ENCODE measurements around the gene CASK. TPM values are rescaled to one million over a fixed set of nuclear protein-coding genes. Genes with fewer than 3 reads are reported as not detected.
A peak's percentile ranks its signal among the peaks of the same experiment; 100 is the strongest.

CASK gene
- total RNA-seq (2014; rRNA removed; shearing (Covaris generic); ENCODE audit: low replicate concordance): 10.9 and 21.8 TPM in 2 replicates

GRCh38 chrX:41923211-41923977 is at the start of gene CASK:
Gene CASK (minus strand): TSS chrX:41923554. CDS start chrX:41922988, 566 bp downstream.
- Histone ChIP-seq H3K36me3 (no peaks in the 10 kb centered on the region), H3K4me3 (peak within 1 kb of the TSS; percentile 62), H3K27me3 (no peaks in the 10 kb centered on the region), H3K9me3 (no peaks in the 10 kb centered on the region)
- peak; percentile 88 for DNase-seq

- no peaks in the 10 kb centered on the region for H3K27me3 ChIP-seq
- no peaks in the 10 kb centered on the region for H3K36me3 ChIP-seq
- no peaks in the 10 kb centered on the region for H3K9me3 ChIP-seq
- no peak for DNase-seq
- H3K4me3 ChIP-seq: no peak overlapping the region
Measured at GRCh38 chrX:41971346-41971745, 48.0 kb upstream of the CASK start.

- no peak overlapping the region for H3K4me3 ChIP-seq
- H3K9me3 ChIP-seq: no peaks in the 10 kb centered on the region
- H3K27me3 ChIP-seq: no peaks in the 10 kb centered on the region
- H3K36me3 ChIP-seq: no peaks in the 10 kb centered on the region
- no peak for DNase-seq
Measured at GRCh38 chrX:41970419-41970818, 47.1 kb upstream of the CASK start.

GRCh38 chrX:41963348-41963747 is 40.0 kb upstream of the CASK start:
- H3K9me3 ChIP-seq: no peaks in the 10 kb centered on the region
- no peaks in the 10 kb centered on the region for H3K36me3 ChIP-seq
- H3K4me3 ChIP-seq: no peak overlapping the region
- DNase-seq: no peak
- H3K27me3 ChIP-seq: no peaks in the 10 kb centered on the region

GRCh38 chrX:41960142-41960541 is 36.8 kb upstream of the CASK start:
- H3K4me3 ChIP-seq: no peak overlapping the region
- no peak for DNase-seq

GRCh38 chrX:41958861-41959260 is 35.5 kb upstream of the CASK start:
- no peaks in the 10 kb centered on the region for H3K9me3 ChIP-seq
- no peak overlapping the region for H3K4me3 ChIP-seq
- DNase-seq: no peak
- no peaks in the 10 kb centered on the region for H3K36me3 ChIP-seq
- H3K27me3 ChIP-seq: no peaks in the 10 kb centered on the region

More at GRCh38 chrX:41960142-41960541, 36.8 kb upstream of the CASK start:
- Histone ChIP-seq H3K36me3 (no peaks in the 10 kb centered on the region), H3K27me3 (no peaks in the 10 kb centered on the region), H3K9me3 (no peaks in the 10 kb centered on the region)

GRCh38 chrX:41956027-41956426 is 32.7 kb upstream of the CASK start:
- DNase-seq: no peak
- no peaks in the 10 kb centered on the region for H3K9me3 ChIP-seq
- no peaks in the 10 kb centered on the region for H3K36me3 ChIP-seq
- H3K4me3 ChIP-seq: no peak overlapping the region
- H3K27me3 ChIP-seq: no peaks in the 10 kb centered on the region

- no peaks in the 10 kb centered on the region for H3K27me3 ChIP-seq
- no peak for DNase-seq
- H3K9me3 ChIP-seq: no peaks in the 10 kb centered on the region
- no peak overlapping the region for H3K4me3 ChIP-seq
- H3K36me3 ChIP-seq: no peaks in the 10 kb centered on the region
Measured at GRCh38 chrX:41952102-41952501, 28.7 kb upstream of the CASK start.

- no peak for DNase-seq
Measured at GRCh38 chrX:41946989-41947612, 23.7 kb upstream of the CASK start.

GRCh38 chrX:41946235-41946634 is 22.9 kb upstream of the CASK start:
- H3K9me3 ChIP-seq: no peaks in the 10 kb centered on the region
- DNase-seq: no peak

More at GRCh38 chrX:41946989-41947612, 23.7 kb upstream of the CASK start:
- H3K36me3 ChIP-seq: no peaks in the 10 kb centered on the region
- no peak overlapping the region for H3K4me3 ChIP-seq
- H3K9me3 ChIP-seq: no peaks in the 10 kb centered on the region
- no peaks in the 10 kb centered on the region for H3K27me3 ChIP-seq

GRCh38 chrX:41935832-41936231 is 12.5 kb upstream of the CASK start:
- no peaks in the 10 kb centered on the region for H3K9me3 ChIP-seq
- H3K4me3 ChIP-seq: no peak overlapping the region
- H3K27me3 ChIP-seq: no peaks in the 10 kb centered on the region
- DNase-seq: no peak
- H3K36me3 ChIP-seq: no peaks in the 10 kb centered on the region

More at GRCh38 chrX:41946235-41946634, 22.9 kb upstream of the CASK start:
- Histone ChIP-seq H3K36me3 (no peaks in the 10 kb centered on the region), H3K27me3 (no peaks in the 10 kb centered on the region), H3K4me3 (no peak overlapping the region)

GRCh38 chrX:41933546-41933945 is 10.2 kb upstream of the CASK start:
- no peaks in the 10 kb centered on the region for H3K27me3 ChIP-seq
- H3K9me3 ChIP-seq: no peaks in the 10 kb centered on the region
- H3K36me3 ChIP-seq: no peaks in the 10 kb centered on the region
- no peak for DNase-seq
- H3K4me3 ChIP-seq: no peak overlapping the region

- no peak for DNase-seq
- H3K4me3 ChIP-seq: no peak overlapping the region
- no peaks in the 10 kb centered on the region for H3K27me3 ChIP-seq
- no peaks in the 10 kb centered on the region for H3K9me3 ChIP-seq
- no peaks in the 10 kb centered on the region for H3K36me3 ChIP-seq
Measured at GRCh38 chrX:41932885-41933284, 9.5 kb upstream of the CASK start.

- Histone ChIP-seq H3K27me3 (no peaks in the 10 kb centered on the region), H3K4me3 (no peak overlapping the region), H3K36me3 (no peaks in the 10 kb centered on the region), H3K9me3 (no peaks in the 10 kb centered on the region)
- no peak for DNase-seq
Measured at GRCh38 chrX:41931591-41931990, 8.2 kb upstream of the CASK start.

- DNase-seq: peak; percentile 4
- no peaks in the 10 kb centered on the region for H3K27me3 ChIP-seq
- H3K36me3 ChIP-seq: no peaks in the 10 kb centered on the region
- H3K4me3 ChIP-seq: peak overlapping the region; percentile 62
- H3K9me3 ChIP-seq: no peaks in the 10 kb centered on the region
Measured at GRCh38 chrX:41923978-41924683, 777 bp upstream of the CASK start.

GRCh38 chrX:41922431-41923151 is 763 bp downstream of the CASK start:
- Histone ChIP-seq H3K27me3 (no peaks in the 10 kb centered on the region), H3K36me3 (no peaks in the 10 kb centered on the region), H3K9me3 (no peaks in the 10 kb centered on the region), H3K4me3 (peak overlapping the region; percentile 62)
- DNase-seq: peak; percentile 3

Measured in MG63 (cell line).